ENCODE results near the gene UBL4A.
A peak's percentile ranks its signal among the peaks of the same experiment; 100 is the strongest.

Gene UBL4A

GRCh38 chrX:154486396-154487207 lies at the start of gene UBL4A:
Gene UBL4A, minus strand, starts transcription at chrX:154486615. Its CDS starts 31 bp downstream, at chrX:154486584.
- no peaks in the 10 kb centered on the region for H3K27me3 ChIP-seq
- no peak for TF ChIP-seq CTCF (IDR thresholded peaks at IDR 0.05)
- DNase-seq: peak; percentile 49 to 83
- H3K9me3 ChIP-seq: no peaks in the 10 kb centered on the region
- peak within 1 kb of the TSS; percentile 76 to 84 for H3K4me3 ChIP-seq
- H3K36me3 ChIP-seq: peaks cover 0 to 19% (median 6%) of the 10 kb centered on the region in 3 donors
- peak within 1 kb of the TSS; percentile 76 to 86 for H3K27ac ChIP-seq
- H3K4me1 ChIP-seq: peaks cover 0 to 39% (median 21%) of the 10 kb centered on the region in 4 donors
- intact Hi-C loops (cut with DNase I; ENCODE audit: low total_unique reads): no loop called here

GRCh38 chrX:154535892-154536291 lies 49.5 kb upstream of the UBL4A start:
- no peak for TF ChIP-seq CTCF (IDR thresholded peaks at IDR 0.05)
- intact Hi-C loops (cut with DNase I; ENCODE audit: low total_unique reads): no loop called here

GRCh38 chrX:154534526-154535322 lies 48.3 kb upstream of the UBL4A start:
- peaks cover 0 to 23% (median 9%) of the 10 kb centered on the region in 4 donors for H3K4me1 ChIP-seq
- TF ChIP-seq CTCF (IDR thresholded peaks at IDR 0.05): peak; percentile 87 to 97
- no peaks in the 10 kb centered on the region for H3K27me3 ChIP-seq
- H3K27ac ChIP-seq: peak overlapping the region; percentile 41 to 70
- peaks cover 0 to 45% (median 20%) of the 10 kb centered on the region in 3 donors for H3K36me3 ChIP-seq
- peak; percentile 80 to 91 for DNase-seq
- H3K4me3 ChIP-seq: no peak overlapping the region
- intact Hi-C loops (cut with DNase I; ENCODE audit: low total_unique reads): loop anchor here (5.0 kb wide), 1 partner anchor 132 kb away; no protein-coding TSS in a partner anchor
- no peaks in the 10 kb centered on the region for H3K9me3 ChIP-seq

More at GRCh38 chrX:154535892-154536291, 49.5 kb upstream of the UBL4A start:
- DNase-seq: no peak
- H3K27me3 ChIP-seq: no peaks in the 10 kb centered on the region
- H3K4me3 ChIP-seq: no peak overlapping the region
- H3K36me3 ChIP-seq: peaks cover 0 to 45% (median 20%) of the 10 kb centered on the region in 3 donors
- H3K4me1 ChIP-seq: peaks cover 0 to 26% (median 12%) of the 10 kb centered on the region in 4 donors
- H3K9me3 ChIP-seq: no peaks in the 10 kb centered on the region
- no peak overlapping the region for H3K27ac ChIP-seq

GRCh38 chrX:154532690-154533089 lies 46.3 kb upstream of the UBL4A start:
- Histone ChIP-seq H3K4me3 (no peak overlapping the region), H3K36me3 (peaks cover 0 to 45% (median 20%) of the 10 kb centered on the region in 3 donors), H3K27ac (no peak overlapping the region), H3K9me3 (no peaks in the 10 kb centered on the region), H3K4me1 (peaks cover 0 to 23% (median 9%) of the 10 kb centered on the region in 4 donors), H3K27me3 (no peaks in the 10 kb centered on the region)
- DNase-seq: no peak
- no peak for TF ChIP-seq CTCF (IDR thresholded peaks at IDR 0.05)
- intact Hi-C loops (cut with DNase I; ENCODE audit: low total_unique reads): loop anchor here (5.0 kb wide), 1 partner anchor 130 kb away; no protein-coding TSS in a partner anchor

GRCh38 chrX:154531626-154532025 lies 45.2 kb upstream of the UBL4A start:
- intact Hi-C loops (cut with DNase I; ENCODE audit: low total_unique reads): loop anchor here (5.0 kb wide), 1 partner anchor 129 kb away; no protein-coding TSS in a partner anchor
- no peak for TF ChIP-seq CTCF (IDR thresholded peaks at IDR 0.05)
- peak overlapping the region; percentile 65 to 70 for H3K27ac ChIP-seq
- peaks cover 0 to 30% (median 13%) of the 10 kb centered on the region in 4 donors for H3K4me1 ChIP-seq
- H3K4me3 ChIP-seq: no peak overlapping the region
- peaks cover 0 to 45% (median 20%) of the 10 kb centered on the region in 3 donors for H3K36me3 ChIP-seq
- H3K27me3 ChIP-seq: no peaks in the 10 kb centered on the region
- peak; percentile 44 to 84 for DNase-seq
- H3K9me3 ChIP-seq: no peaks in the 10 kb centered on the region
